Measurements from ENCODE around the gene SIRPG. TPM values are rescaled to one million over a fixed set of nuclear protein-coding genes. Genes with fewer than 3 reads are reported as not detected.
A peak's percentile ranks its signal among the peaks of the same experiment; 100 is the strongest.
"Not testable (repeated sequence)": the region's sequence is repeated elsewhere in the genome, so short reads cannot be mapped to it uniquely, and the experiment has no call there.

SIRPG gene
- total RNA-seq, 1 donor from 2014 or later = not detected

DNA sequence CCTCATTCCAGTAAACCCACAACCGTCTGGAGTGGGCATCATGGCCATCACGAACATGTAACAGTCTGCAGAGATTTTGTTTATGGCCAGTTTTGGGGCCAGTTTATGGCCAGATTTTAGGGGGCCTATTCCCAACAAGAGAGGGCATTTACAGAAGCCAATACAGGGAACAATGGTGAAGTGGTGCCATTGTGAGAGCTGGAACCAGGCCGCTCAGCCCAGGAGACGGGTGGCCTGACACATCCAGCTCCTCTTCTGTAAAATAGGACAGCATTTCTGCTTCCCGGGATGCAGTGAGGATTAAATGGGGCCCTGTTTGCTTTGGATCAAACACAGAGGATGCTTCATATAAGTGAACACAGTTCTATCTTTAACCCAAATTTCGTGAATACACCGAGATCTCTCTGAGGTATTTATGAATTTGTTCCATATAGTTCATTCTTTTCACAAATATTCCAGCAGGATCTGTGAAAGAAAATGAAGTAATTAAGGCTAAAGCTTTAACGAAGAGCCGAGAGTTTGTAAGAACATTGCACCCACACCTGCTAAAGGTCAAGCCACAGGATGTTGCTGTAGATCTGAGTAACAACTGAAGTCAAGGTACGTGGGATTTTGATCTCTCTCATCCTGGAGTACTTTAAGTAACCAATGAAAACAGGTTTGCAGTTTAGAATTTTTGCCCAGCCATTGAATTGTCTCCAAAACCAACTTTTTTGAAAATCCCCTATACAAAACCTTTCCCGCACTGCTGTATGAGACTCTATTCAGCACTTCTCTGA lies 14.5 kb upstream of the SIRPG start:
- peak; percentile 14 for DNase-seq

DNA sequence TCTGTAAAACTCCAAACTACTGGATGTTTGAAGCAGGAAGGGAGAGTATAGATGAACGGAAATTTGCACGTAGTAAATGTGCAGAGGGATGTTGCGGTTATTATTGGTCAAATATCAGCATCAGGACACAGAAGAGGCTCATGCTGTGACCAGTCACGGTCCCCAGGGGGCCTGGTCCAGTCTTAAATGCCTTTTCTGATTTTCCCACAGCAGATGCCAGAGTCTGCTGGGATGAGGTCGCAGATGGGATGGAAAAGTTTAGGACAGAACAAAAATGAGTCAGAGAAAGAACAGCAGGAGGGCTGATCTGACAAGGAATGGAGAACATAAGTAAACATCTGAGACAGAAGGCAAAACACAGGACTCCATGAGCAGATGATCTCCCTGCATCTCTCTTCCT lies 11.7 kb upstream of the SIRPG start:
- no peak for DNase-seq

DNA sequence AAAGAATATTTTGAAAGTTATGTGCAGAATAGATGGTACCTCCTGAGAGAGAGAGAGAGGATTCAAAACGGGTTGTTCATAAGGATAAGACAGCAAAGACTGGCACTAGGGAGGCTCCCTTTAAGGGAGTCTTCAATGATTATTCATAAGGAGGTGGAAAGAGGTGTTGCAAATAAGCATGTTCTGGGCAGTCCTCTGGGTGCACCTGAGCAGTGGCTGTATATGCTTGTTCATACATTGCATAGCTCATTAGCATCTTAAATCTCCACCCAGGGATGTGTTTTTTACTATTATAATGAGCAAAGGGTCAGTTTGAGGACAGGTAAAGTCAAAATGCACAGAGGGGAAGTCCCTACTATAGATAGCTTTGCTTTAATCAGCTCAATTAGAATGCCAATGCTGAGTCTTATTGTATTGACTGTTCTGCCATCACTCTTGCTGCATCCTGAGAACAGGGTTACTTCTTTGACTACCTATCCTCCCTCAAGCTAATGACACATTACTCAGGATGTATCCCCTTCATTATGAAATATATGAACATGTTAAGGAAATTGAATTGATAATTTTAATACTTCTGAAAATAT lies 10.0 kb upstream of the SIRPG start:
- no peak for DNase-seq

DNA sequence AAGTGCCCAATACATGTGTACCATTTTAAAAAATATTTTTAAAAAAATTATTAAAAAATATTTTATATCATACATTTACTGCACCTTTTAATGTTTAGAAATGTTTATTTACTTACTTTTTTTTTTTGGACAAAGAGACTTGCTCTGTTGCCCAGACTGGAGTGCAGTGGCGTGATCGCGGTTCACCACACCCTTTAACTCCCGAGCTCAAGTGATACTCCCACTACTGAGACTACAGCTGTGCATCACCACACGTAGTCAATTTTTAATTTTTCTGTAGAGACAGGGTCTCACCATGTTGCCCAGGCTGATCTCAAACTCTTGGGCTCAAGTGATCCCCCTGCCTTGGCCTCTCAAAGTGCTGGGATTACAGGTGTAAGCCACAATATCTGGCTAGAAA lies 9.2 kb upstream of the SIRPG start:
- no peak for DNase-seq

DNA sequence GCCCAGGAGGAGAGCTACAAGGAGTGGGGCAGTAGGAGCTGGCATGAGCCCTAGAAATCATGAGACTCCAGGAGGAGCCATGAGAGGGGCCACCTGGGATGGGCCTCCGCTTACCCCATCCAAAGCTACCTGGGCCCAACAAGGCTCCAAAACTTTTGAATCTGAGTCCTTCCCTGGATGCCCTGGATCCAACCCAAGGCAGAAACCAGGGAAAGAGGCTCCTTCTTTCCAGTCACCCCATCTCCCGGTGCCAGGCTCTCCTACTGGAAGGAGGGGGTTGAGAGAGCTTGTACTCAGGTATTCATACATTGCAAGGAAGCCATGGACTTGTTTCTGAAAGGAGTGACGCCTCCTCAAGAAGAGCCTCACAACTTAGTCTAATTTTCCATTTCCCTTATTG lies 7.8 kb upstream of the SIRPG start:
- no peak for DNase-seq

DNA sequence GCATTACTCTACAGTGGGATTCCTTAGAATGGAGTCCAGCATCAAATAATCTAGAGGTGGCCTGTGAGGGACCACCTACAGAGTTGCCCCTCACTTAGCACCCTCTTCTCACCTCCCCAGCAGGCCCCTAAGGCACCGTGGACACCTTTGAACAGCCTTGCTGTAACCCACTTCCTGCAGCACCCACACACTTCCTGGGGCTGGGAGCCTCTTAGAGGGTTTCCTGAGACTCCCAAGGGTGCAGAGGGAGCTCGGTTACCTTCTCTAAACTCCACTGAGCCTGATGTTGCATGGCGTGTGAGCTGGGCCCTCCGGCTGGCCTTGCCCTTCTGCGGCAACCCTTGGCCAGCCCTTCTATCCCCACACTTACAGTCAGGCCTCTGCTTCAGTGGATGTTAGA lies 7.3 kb upstream of the SIRPG start:
- DNase-seq = no peak

DNA sequence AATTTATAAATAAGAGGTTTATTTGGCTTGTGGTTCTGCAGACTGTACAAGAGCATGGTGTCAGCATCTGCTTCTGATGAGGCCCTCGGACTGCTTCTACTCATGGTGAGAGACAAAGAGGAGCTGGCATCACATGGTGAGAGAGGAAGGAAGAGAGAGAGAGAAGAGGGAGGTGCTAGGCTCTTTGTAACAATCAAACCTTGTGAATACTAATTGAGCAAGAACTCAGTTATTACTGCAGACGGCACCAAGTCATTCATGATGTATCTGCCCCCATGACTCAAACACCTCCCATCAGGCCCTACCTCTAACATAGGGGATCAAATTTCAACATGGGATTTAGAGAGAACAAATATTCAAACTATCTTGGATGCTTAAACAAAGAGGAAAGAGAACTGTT lies 6.3 kb upstream of the SIRPG start:
- DNase-seq = no peak

DNA sequence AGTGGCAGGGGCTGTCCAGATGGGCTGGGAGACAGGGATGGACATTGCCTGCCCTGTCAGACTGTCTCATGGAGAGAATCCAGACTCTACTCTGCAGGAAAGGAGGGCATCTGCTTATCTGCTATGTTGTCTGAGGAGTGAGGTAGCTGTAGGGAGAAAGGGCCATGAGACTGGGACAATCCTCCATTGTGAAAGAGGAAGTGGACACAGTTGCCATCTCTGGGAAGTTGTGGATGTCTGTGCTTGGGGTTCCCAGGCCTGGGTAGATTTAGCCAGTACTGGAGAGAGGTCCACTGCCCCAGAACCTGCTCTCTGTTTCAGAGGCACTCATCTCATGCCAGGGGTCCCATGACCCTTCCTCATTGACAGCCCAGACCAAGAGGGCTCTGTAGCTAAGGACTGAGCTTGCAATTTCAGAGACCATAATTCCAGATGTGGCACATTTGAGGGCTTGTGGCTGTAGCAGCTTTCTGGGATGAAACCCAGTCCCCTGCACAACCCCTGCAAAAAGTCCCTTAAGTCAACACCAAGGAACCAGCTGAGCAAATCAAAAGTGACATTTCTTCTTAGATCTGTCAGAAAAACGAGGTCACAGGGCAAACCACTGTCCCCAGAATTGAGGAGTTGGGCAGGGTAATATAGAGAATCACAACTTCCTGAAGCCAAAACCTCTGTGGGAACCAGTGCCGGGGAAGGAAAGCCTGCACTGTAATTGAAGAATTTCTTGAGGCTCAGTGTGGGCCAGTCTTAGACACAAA lies 4.1 kb upstream of the SIRPG start:
- no peak for DNase-seq

DNA sequence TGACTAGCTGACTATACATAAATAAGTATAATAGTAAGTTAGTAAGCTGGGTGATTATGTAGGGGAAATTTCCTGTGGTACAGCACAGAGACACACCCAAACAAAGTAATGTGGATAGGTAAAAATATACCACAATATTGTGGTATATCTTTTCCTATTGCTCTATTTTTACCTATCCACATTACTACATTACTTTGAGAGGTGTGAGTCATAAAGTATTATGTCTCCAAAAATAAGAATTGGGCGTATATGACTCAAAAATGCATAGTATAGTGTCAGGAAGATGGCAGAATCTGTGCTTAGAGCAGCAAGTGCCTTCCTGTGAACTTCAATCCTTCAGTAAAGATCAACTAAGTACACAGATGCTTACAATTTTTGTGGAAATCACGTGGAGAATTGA lies 2.7 kb upstream of the SIRPG start:
- no peak for DNase-seq

DNA sequence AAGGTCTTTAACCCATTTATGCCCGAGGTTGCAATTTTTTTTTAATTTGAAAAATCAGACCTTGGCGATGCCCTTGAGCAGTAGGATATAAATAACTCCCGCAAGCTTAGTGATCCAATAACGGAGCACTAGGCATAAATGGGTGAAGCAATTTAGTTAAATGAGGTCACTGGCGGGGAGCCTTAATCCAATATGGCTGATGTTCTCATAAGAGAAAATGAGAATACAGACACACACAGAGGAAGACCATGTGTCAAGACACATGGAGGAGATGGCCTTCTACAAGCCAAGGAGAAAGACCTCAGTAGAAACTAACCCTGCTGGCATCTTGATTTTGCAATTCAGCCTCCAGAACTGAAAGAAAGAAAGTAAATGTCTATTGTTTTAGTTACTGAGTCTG lies 735 bp downstream of the SIRPG start:
- DNase-seq = no peak

DNA sequence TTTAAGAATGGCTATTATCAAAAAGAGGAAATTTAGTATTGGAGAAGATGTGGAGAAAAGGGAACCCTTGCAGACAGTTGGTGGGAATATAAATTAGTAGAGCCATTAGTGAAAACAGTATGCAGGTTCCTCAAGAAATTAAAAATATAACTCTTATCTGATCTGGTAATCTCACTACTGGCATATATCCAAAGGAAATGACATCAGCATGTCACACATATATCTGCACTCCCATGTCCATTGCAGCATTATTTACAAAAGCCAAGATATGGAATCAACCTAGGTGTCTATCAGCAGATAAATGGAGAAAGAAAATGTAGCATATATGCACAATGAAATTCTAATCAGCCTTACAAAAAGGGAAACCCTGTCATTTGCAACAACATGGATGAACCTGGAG lies 2.6 kb downstream of the SIRPG start:
- DNase-seq = no peak

DNA sequence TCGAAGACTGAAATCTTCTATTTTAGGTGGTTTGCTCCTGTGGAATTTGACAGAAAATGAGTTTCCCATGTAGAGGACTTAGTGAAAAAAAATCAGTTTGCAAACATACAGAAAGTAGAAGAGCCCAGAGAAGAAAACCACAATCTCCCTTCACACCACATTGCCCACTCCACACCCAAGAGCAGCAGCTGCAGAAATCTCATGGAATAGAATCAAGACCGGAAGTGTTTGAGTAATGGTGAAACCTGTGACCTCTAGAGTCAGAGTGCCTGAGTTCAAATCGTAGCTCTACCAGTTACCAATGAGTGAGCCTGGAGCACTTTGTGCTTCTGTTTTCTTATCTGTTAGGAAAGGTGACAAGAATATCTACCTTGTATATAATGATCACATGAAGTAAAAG lies 4.6 kb downstream of the SIRPG start:
- DNase-seq = no peak

DNA sequence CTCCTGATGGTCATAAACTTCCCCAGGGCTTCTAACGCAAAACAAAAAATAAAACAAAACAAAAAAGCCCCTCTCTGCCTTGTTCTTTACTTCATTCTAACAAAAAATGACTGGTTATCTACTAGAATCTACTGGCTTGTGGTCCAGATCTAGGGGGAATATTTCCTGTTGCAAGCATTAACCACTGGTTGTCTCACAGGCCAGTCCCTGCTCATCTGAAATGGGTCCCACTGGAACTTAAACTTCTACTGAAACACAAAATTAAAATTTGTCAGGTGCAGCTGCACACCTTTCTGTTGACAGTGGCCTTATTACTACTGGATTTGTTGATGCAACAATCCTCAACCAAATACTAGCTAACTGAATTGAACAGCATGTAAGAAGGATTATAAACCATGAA lies 5.5 kb downstream of the SIRPG start:
- no peak for DNase-seq

DNA sequence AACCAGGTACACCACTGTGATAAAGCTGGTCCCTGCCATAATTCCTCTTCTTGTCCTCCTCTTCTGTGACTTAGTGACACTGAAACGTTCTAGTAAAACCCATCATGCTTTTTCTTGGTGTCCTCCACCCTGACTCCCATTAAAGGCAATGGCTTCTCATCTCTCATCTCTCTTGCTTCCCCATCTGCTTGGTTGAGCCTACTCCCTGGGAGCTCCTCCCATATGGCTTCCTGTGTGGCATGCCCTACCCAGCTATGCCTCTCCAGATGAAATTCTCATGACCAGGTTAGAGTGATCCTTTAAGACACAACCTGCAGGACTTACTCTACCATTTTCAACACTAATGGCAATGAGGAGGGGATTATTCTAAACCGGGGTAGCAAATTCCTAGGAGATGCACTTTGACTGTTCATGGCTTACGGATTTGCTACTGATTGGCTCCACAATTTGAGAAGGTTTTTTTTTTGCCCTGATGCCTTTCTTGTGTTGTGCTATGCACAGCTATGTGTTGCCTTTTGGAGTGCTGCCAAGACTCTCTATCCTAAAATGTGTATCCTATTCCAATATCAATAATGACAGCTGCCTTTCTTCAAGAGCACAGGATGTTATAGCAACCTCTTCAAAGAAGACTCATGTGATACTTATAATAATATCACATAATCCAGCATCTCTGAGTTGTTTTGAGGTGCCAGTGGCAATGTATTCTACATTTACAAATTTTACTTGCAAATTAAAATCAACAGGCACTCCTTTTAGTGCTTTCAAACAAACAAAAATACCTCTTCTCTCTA lies 6.1 kb downstream of the SIRPG start:
- DNase-seq = no peak

DNA sequence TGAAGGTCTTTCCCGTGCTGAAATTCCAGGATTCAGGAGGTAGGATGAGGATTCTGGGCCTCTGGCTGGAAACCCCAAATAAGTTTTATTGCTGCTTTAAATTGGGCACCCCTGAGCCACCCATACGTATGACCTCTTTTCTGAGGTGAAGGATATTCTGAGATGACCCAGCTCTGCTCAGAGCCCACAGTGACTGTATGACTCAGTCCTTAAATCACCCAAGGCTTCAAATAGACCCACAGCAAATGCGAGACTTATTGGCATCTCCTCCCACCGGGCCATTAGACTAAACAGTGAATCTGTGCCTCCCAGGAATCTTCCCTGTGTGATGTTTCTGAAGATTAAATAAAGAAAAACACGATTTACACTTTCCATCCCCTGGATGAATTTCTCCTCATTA lies 9.5 kb downstream of the SIRPG start:
- no peak for DNase-seq

DNA sequence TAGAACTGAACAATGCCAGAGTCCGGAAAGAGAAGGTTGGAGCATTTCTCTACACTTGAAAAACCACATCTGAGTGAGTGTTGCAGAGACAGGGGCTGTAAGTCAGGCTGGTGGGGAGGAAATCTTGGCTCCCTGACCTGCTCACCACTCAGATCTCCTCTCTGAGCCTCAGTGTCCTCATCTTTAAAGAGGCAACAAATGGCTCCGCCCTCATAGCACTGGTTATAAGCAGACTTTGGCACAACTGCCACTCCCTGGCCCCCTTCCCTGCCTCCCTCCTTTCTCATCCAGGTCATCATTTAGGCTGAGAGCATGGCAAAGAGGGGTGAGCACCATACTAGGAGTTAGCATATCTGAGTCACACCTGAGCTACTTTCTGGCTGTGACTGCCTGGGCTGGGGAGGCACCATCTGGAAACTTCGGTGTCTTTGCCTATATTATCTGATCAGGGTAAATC lies 10.6 kb downstream of the SIRPG start:
- DNase-seq = no peak

DNA sequence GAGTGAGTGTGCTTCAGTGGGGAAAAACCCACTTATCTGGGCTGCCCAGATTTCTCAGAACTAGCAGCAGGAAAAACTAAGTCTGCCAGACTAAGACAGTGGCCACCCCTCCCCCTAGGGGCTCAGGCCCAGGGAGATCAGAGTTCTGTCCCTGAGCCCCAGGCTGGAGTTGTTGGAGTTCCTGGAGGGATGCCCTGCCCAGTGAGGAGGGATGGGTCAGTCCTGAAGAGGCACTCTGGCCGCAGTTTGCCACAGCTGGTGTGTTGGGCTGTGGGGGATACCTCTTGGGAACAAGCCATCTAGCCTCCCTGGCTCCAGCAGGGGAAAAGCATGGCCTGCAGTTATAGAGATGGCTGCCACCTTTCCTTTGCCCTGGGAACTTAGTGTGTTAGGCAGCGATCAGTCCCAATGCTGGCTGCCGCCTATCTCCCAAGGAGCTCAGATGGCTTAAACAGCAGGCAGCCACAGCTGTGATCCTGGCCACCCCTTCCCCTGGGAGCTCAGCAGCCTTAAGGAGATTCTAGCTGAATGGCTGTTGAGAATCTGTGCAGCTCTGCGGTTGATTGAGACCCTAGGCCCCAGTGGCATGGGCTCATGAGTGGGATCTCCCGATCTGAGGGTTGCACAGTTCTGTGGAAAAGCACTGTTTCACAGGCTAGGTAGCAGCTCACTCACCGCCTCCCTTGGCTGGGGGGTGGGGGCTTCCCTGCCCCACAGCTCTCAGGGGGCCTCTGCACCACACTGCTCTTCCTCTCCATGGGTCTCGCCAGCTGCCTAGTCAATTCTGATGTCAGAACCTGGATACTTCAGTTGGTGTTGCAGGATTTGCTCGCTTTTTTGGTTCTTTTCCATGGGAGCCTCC lies 13.2 kb downstream of the SIRPG start:
- no peak for DNase-seq

DNA sequence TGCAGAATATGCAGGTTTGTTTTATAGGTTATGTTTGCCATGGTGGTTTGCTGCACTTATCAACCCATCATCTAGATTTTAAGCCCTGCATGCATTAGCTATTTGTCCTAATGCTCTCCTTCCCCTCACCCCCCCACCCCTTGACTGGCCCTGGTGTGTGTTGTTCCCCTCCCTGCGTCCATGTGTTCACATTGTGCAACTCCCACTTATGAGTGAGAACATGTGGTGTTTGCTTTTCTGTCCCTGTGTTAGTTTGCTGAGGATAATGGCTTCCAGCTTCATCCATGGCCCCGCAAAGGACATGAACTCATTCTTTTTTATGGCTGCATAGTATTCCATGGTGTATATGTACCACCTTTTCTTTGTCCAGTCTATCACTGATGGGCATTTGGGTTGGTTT lies 18.9 kb downstream of the SIRPG start:
- DNase-seq = not testable (repeated sequence)

DNA sequence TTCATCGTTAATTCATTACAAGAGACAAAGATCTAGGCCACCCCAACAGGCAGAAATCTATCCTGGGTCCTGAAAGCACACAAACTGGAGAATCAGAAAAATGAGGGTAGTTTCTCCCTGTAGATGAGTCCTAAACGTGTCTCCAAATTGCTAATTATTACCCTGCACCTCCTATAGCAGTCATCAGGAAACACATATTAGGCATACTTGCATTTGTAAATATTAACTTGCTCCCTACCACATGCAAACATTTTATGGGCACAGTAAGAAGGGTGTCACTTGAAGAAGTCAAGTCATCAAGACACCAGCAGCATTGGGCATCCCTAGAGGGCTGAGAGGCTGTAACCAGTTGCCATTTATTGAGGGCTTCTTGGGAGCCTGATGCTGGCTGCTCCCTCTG lies 19.8 kb downstream of the SIRPG start:
- no peak for DNase-seq

DNA sequence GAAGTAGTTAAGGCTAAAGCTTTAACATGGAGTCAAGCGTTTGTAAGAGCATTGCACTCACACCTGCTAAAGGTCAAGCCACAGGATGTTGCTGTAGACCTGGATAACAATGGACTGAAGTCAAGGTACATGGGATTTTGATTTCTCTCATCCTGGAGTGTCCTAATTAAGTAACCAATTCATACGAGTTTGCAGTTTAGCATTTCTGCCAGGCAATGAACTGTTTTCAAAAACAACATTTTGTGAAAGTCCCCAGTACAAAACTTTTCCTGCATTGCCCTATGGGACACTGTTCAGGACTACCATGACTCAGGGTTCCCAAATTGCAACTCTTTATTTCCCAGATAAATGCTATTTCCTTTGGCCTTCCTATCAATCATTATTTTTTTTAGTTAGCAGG lies 20.4 kb downstream of the SIRPG start:
- DNase-seq = no peak

DNA sequence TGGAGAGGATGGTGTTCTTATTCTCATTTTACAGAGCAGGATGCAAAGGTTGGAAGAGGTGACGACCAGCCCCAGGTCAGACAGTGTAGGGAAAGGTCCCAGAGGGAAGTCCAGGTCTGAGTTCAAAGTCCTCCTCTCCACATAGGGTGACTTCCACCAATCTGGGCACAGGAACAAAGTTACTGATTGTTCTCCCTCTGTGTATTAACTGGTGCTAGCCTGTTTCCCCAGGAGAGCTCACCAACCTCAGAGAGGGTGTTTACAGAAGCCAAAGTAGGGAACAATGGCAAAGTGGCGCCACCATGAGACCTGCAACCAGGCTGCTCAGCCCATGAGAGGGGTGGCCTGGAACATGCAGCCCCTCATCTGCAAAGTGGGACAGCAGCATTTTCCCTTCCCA lies 21.0 kb downstream of the SIRPG start:
- no peak for DNase-seq

All from occipital lobe (tissue), 2 donors.